B cell (primary cell): ENCODE data around the gene SLC43A1. TPM values are rescaled to one million over a fixed set of nuclear protein-coding genes. Genes with fewer than 3 reads are reported as not detected.

Experiments used
- ATAC-seq: fragments of 200-7000 bp; cut with Tn5 transposase; one replicate; pipeline ENCODE4 v1.10.0; 2021; ENCODE audit warnings: low read depth, mild to moderate bottlenecking, moderate number of reproducible peaks, moderate library complexity
- CTCF ChIA-PET: fragments of 350-600 bp; sonication (Branson Sonifier 250); formaldehyde crosslinking; loops from one replicate; lab custom pipeline; 2021; ENCODE audit warnings: antibody characterized with exemption, inconsistent platforms; lab: Charles Lee
- POLR2A ChIA-PET: fragments of 350-600 bp; sonication (Branson Sonifier 250); formaldehyde crosslinking; loops from one replicate; lab custom pipeline; 2021; ENCODE audit warnings: antibody characterized with exemption; lab: Charles Lee
- DNase-seq: peaks from one replicate; pipeline ENCODE4 v3.0.0; 2013
- H2AFZ ChIP-seq: 2 replicates; pipeline ENCODE4 v1.6.1; 2012; ENCODE audit warnings: mild to moderate bottlenecking, low read depth, low read length; ENCODE audit not compliant: insufficient read depth, poor library complexity, severe bottlenecking
- H3K27ac ChIP-seq, 2 donors: 1 replicate in 1 of 2; 2 replicates in 1 of 2; pipeline ENCODE4 v1.5.1; 2012 to 2013; ENCODE audit warnings: low read length in 2 of 2, mild to moderate bottlenecking in 2 of 2, moderate library complexity in 1 of 2
- H3K27me3 ChIP-seq, 4 experiments: fragments of 200-600 bp in 1 of 4; sonication (generic) in 1 of 4; replicated peaks in 1 of 4; 1 replicate in 2 of 4; 2 replicates in 2 of 4; pipeline versions ENCODE4 v1.6.1 to v1.7.0; 2013 to 2016; ENCODE audit warnings: low read length in 3 of 4, mild to moderate bottlenecking in 2 of 4, mixed read lengths in 1 of 4, moderate library complexity in 1 of 4; ENCODE audit not compliant: insufficient read depth in 4 of 4, control insufficient read depth in 3 of 4; ENCODE audit errors: control extremely low read depth in 1 of 4
- H3K36me3 ChIP-seq, 2 experiments: replicated peaks in 1 of 2; 1 replicate in 1 of 2; 2 replicates in 1 of 2; pipeline versions ENCODE4 v1.6.1 to v1.7.1; 2013; ENCODE audit warnings: low read length in 1 of 2; ENCODE audit not compliant: insufficient read depth in 2 of 2, control insufficient read depth in 1 of 2; ENCODE audit errors: control extremely low read depth in 1 of 2, extremely low read depth in 1 of 2
- H3K4me1 ChIP-seq, 2 donors: fragments of 200-600 bp in 1 of 2; sonication (generic) in 1 of 2; 1 replicate in 1 of 2; 2 replicates in 1 of 2; pipeline versions ENCODE4 v1.5.1 to v1.6.1; 2013 to 2017; ENCODE audit warnings: low read length in 2 of 2; ENCODE audit not compliant: control insufficient read depth in 2 of 2, insufficient read depth in 2 of 2
- H3K4me2 ChIP-seq: replicated peaks from 2 replicates; pipeline ENCODE3; 2012; ENCODE audit warnings: mild to moderate bottlenecking, low read depth, low read length; ENCODE audit not compliant: poor library complexity, severe bottlenecking
- H3K4me3 ChIP-seq, 5 experiments: fragments of 200-600 bp in 1 of 5; sonication (generic) in 1 of 5; 1 replicate in 3 of 5; 2 replicates in 2 of 5; pipeline versions ENCODE4 v1.5.1 to v1.7.0; 2011 to 2016; ENCODE audit warnings: low read length in 4 of 5, mild to moderate bottlenecking in 4 of 5, low read depth in 2 of 5, control low read depth in 1 of 5, moderate library complexity in 1 of 5; ENCODE audit not compliant: insufficient read depth in 1 of 5; ENCODE audit errors: control extremely low read depth in 1 of 5, extremely low read depth in 1 of 5
- H3K79me2 ChIP-seq: fragments of 200-600 bp; sonication (generic); one replicate; pipeline ENCODE4 v1.6.0; 2016; ENCODE audit warnings: low read length; ENCODE audit not compliant: control insufficient read depth, insufficient read depth
- H3K9ac ChIP-seq: fragments of 200-600 bp; sonication (generic); 2 replicates; pipeline ENCODE4 v1.6.1; 2017; ENCODE audit warnings: mild to moderate bottlenecking, low read length, moderate library complexity
- H3K9me3 ChIP-seq, 3 donors: one replicate each; pipeline versions ENCODE4 v1.6.1 to v1.7.1; 2013; ENCODE audit warnings: low read length in 2 of 3; ENCODE audit not compliant: control insufficient read depth in 2 of 3, insufficient read depth in 1 of 3; ENCODE audit errors: control extremely low read depth in 1 of 3
- H4K20me1 ChIP-seq: 2 replicates; pipeline ENCODE4 v1.6.0; 2012; ENCODE audit warnings: mild to moderate bottlenecking, low read length; ENCODE audit not compliant: insufficient read depth, control insufficient read depth, poor library complexity, severe bottlenecking
- H3K27ac Mint-ChIP-seq: one replicate; pipeline ENCODE4 v1.8.0; 2021; ENCODE audit warnings: mixed read lengths
- H3K27me3 Mint-ChIP-seq: one replicate; pipeline ENCODE4 v1.8.0; 2021; ENCODE audit warnings: mixed read lengths
- H3K4me1 Mint-ChIP-seq: one replicate; pipeline ENCODE4 v1.8.0; 2021; ENCODE audit warnings: mixed read lengths
- H3K4me3 Mint-ChIP-seq: one replicate; pipeline ENCODE4 v1.8.0; 2021; ENCODE audit warnings: mixed read lengths
- H3K9me3 Mint-ChIP-seq: one replicate; pipeline ENCODE4 v1.8.0; 2022; ENCODE audit warnings: mixed read lengths; ENCODE audit not compliant: insufficient read depth
- CTCF ChIP-seq: fragments of 200-600 bp; IDR thresholded peaks from one replicate; pipeline ENCODE4 v1.8.0; 2022; ENCODE audit warnings: antibody characterized with exemption, mild to moderate bottlenecking
- EZH2 ChIP-seq: IDR thresholded peaks from 2 replicates; pipeline ENCODE4 v1.6.1; 2012; ENCODE audit warnings: borderline replicate concordance, low read depth, mild to moderate bottlenecking, moderate library complexity, low read length; ENCODE audit not compliant: insufficient read depth, poor library complexity, severe bottlenecking
- WGBS: methylation state at CpG from one replicate; pipeline ENCODE4 v1.1.5; 2013; ENCODE audit warnings: missing lambda C conversion rate; ENCODE audit not compliant: insufficient coverage; 5-methylcytosine and 5-hydroxymethylcytosine counted together
- intact Hi-C: fragments of 100-400 bp; cut with micrococcal nuclease; formaldehyde crosslinking; loops from one replicate; pipeline ENCODE4 v1.10.0; 2022
- polyA plus RNA-seq: library from polyadenylated mRNA; depleted of rRNA; stranded (reverse); fragments of >200 nt; gene quantifications from 2 replicates; pipeline ENCODE4 v1.2.3, GENCODE V29; 2012
- total RNA-seq, 2 donors: library from RNA; stranded (reverse); fragments of 120-200 nt in 1 of 2; gene quantifications; 1 replicate in 1 of 2; 2 replicates in 1 of 2; pipeline versions ENCODE4 v1.2.3 to v1.2.4, GENCODE V29; 2013 to 2022

The SLC43A1 gene
- total and polyA plus RNA-seq, 2 donors (not counting 1 experiment from before 2014, with no cell fraction given) = 3.7 to 6.4 TPM

GRCh38 chr11:57497303-57498247 is 17.9 kb downstream of the SLC43A1 start:
- peaks cover 8% of the 10 kb centered on the region for H3K4me1 Mint-ChIP-seq
- H3K4me2 ChIP-seq = no peak overlapping the region
- no peak overlapping the region for H3K4me3 ChIP-seq
- POLR2A ChIA-PET = no interaction called here
- peaks cover 0 to 6% of the 10 kb centered on the region in 2 donors for H3K4me1 ChIP-seq
- H3K9ac ChIP-seq = no peak overlapping the region
- intact Hi-C loops = loop anchor here (2.0 kb wide), 1 partner anchor 17 kb away; the partner anchor contains the start of gene SLC43A1
- H3K27ac Mint-ChIP-seq = no peak overlapping the region
- TF ChIP-seq EZH2 = no peak
- no peak for TF ChIP-seq CTCF
- peaks cover 0 to 3% of the 10 kb centered on the region in 2 experiments for H3K36me3 ChIP-seq
- H3K4me3 Mint-ChIP-seq = no peak overlapping the region
- H3K9me3 ChIP-seq = peaks cover 0 to 4% (median 0%) of the 10 kb centered on the region in 3 donors
- WGBS = 97% methylated on average over 14 of the region's 15 CpGs
- DNase-seq = no peak
- no peaks in the 10 kb centered on the region for H4K20me1 ChIP-seq
- CTCF ChIA-PET = interaction anchor here (1.1 to 12.1 kb wide), 5 partner anchors 14 to 144 kb away, joined by 3 to 355 read pairs (median 5); partner anchors contain the start of gene TIMM10
- H3K79me2 ChIP-seq = no peaks in the 10 kb centered on the region
- no peak for ATAC-seq
- no peaks in the 10 kb centered on the region for H3K9me3 Mint-ChIP-seq
- H3K27me3 Mint-ChIP-seq = no peaks in the 10 kb centered on the region
- no peak overlapping the region for H2AFZ ChIP-seq
- H3K27me3 ChIP-seq = no peaks in the 10 kb centered on the region
- no peak overlapping the region for H3K27ac ChIP-seq
